ENCODE data around the gene ACIN1. TPM values are rescaled to one million over a fixed set of nuclear protein-coding genes. Genes with fewer than 3 reads are reported as not detected.

The ACIN1 gene
- total and polyA plus RNA-seq, 9 donors, result 72.5 to 157 (median 131) TPM

GRCh38 chr14:23057757-23058653 is 36.9 kb downstream of the ACIN1 start:
- Histone ChIP-seq H3K27me3 (ENCODE audit: control insufficient read depth, insufficient read depth, low read length) (no peaks in the 10 kb centered on the region), H3K4me3 (ENCODE audit: low read length) (peak overlapping the region; percentile 65), H3K4me1 (ENCODE audit: control insufficient read depth, insufficient read depth, low read length) (peaks cover 26% of the 10 kb centered on the region), H3K36me3 (ENCODE audit: control insufficient read depth, insufficient read depth, low read length) (peaks cover 43% of the 10 kb centered on the region), H3K27ac (ENCODE audit: low read length) (peak overlapping the region; percentile 84), H3K9me3 (replicated peaks; ENCODE audit: control insufficient read depth, low read depth, low read length) (no peaks in the 10 kb centered on the region)
- WGBS (ENCODE audit: insufficient coverage), result 1% methylated on average over 44 of the region's 51 CpGs
- peak; percentile 93 for DNase-seq

DNA sequence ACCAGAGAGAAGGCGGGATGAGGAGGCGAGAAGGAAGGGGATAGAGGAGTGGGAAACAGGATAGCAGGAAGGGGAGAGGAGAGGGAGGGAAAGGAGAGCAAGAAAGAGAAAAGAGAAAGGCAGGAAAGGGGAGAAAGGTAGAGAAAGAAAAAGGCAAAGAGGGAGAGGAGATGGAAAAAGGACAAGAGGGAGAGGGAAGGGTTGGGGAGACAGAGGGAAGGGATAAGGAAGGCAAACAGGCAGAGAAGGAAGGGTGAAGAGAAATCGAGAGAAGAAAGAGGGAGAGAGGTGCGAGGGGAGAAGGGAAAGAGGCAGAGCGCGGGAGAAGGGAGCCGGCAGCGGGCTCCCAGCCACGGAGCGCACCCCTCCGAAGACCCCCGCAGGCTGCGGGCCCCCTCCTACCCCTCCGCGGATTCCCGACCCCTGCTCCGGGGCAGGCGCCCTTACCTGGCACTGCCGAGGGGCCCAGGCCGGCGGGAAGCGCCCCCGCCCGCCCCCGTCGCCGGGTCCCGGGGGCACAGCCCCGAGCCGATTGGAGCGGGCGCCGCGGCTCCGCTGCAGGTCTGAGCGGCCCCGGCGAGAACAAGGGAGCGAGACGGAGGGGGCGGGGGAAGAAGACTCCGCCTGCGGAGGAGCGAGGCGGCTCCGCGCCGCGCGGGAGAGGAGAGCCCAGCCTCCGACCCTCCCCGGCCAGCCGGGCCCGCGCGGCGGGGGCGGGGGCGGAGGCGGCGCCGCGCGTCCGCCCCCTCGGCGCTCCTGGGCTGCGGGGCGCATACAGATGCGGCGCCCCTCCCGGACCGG is 37.8 kb downstream of the ACIN1 start, which contains the start of gene CDH24:
Gene CDH24 (minus strand): TSS at position 565 of the 801 bp plus-strand sequence. CDS start 1,787 bp downstream, outside the sequence.
- H3K27ac ChIP-seq (ENCODE audit: low read length), result peak within 1 kb of the TSS; percentile 84

DNA sequence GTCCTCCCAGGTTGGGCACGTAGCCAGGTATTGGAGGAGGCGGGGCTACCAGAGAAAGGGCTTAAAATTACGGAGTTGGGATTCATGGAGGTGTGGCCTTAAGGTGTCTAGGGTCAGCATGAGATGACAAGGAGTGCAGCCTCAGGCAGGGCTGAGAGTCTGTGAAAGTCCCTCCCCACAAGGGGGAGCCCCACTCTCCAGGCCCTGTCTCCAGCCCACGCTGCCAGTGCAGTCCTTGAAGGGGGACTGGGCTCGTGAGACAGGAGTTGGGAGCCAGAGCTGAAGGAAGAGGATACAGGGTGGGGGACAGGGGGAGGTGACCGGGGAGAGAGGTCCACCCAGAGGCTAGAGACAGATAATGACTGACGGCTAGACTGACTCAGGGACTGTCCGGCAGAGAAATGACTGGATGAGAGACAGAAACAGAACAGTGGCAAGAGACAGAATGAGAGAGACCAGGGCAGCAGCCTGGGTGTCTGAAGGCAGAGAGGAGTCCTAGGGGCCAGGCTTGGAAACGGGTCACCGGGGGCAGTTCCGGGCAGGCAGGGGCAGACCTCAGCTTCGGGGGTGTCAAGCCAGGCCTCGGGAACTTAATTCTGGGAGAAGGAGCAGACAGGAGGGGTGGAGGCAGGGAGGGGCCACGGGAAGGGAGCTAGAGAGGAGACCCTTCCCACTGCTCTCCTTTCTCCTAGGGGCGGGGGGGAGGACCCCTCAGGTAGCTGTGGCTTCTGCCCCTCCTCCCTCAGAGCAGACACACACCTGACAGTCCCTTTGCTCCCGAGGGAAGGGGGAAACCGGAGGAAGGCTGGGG is 38.6 kb downstream of the ACIN1 start:
- Histone ChIP-seq H3K9me3 (replicated peaks; ENCODE audit: control insufficient read depth, low read depth, low read length) (no peaks in the 10 kb centered on the region), H3K27me3 (ENCODE audit: control insufficient read depth, insufficient read depth, low read length) (no peaks in the 10 kb centered on the region), H3K36me3 (ENCODE audit: control insufficient read depth, insufficient read depth, low read length) (peaks cover 28% of the 10 kb centered on the region), H3K4me1 (ENCODE audit: control insufficient read depth, insufficient read depth, low read length) (peaks cover 20% of the 10 kb centered on the region), H3K4me3 (ENCODE audit: low read length) (peak overlapping the region; percentile 47), H3K27ac (ENCODE audit: low read length) (no peak overlapping the region)
- 5% methylated on average over 12 of the region's 17 CpGs for WGBS (ENCODE audit: insufficient coverage)
- peak; percentile 59 for DNase-seq

More for the DNA sequence above, 37.8 kb downstream of the ACIN1 start, which contains the start of gene CDH24:
- Histone ChIP-seq H3K4me1 (ENCODE audit: control insufficient read depth, insufficient read depth, low read length) (peaks cover 23% of the 10 kb centered on the region), H3K27me3 (ENCODE audit: control insufficient read depth, insufficient read depth, low read length) (no peaks in the 10 kb centered on the region), H3K36me3 (ENCODE audit: control insufficient read depth, insufficient read depth, low read length) (peaks cover 34% of the 10 kb centered on the region), H3K4me3 (ENCODE audit: low read length) (peak within 1 kb of the TSS; percentile 65), H3K9me3 (replicated peaks; ENCODE audit: control insufficient read depth, low read depth, low read length) (no peaks in the 10 kb centered on the region)
- WGBS (ENCODE audit: insufficient coverage), result 1% methylated on average over 63 of the region's 73 CpGs
- peak; percentile 92 for DNase-seq

DNA sequence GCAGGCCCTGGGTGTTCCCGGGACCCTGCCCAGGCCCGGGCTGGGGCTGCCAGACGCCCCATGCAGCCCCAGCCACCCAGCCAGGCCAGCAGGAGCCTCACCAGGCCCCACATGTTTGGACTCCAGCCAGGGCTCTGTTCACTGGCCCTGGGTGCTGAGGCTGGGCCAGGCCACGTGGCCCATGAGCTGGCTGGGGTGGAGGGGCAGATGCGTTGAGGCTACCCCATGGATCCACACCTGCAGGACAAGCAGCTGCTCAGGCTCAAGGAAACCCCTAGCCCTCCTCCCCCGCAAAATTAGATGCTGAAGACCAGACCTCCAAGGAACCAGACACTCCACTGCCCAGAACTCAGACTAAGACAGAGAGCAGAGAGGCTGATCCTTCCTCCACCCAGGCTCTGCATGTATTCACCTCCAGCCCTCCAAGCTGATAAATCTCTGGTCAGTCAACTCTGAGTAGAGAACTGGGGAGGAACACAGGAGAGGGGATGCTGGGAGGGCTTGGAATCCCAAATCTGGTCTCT is 39.3 kb downstream of the ACIN1 start:
- H3K4me3 ChIP-seq (ENCODE audit: low read length), result no peak overlapping the region
- no peaks in the 10 kb centered on the region for H3K27me3 ChIP-seq (ENCODE audit: control insufficient read depth, insufficient read depth, low read length)
- H3K27ac ChIP-seq (ENCODE audit: low read length), result no peak overlapping the region
- H3K9me3 ChIP-seq (replicated peaks; ENCODE audit: control insufficient read depth, low read depth, low read length), result no peaks in the 10 kb centered on the region
- peaks cover 21% of the 10 kb centered on the region for H3K36me3 ChIP-seq (ENCODE audit: control insufficient read depth, insufficient read depth, low read length)
- DNase-seq, result peak; percentile 33
- H3K4me1 ChIP-seq (ENCODE audit: control insufficient read depth, insufficient read depth, low read length), result peaks cover 20% of the 10 kb centered on the region
- 69% methylated on average over 3 of the region's 6 CpGs for WGBS (ENCODE audit: insufficient coverage)

DNA sequence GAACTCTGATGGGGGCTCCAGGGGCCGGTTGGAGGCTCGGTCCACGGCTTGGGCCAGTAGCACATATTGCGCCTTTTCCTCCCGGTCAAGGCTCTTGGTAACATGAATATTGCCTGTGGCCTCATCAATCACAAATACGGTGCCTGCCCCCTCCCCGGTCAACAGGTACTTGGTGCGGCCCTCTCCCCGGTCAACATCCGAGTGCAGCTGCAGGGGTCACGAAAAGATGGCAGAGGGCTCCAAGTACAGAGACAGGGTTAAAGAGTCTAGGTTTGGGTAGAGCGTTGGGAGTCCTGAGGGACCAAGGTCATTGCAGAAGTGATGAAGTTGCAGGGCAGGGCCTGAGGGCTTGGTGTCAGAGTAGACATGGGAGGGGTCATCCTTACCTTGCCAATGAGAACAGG is 39.8 kb downstream of the ACIN1 start:
- no peaks in the 10 kb centered on the region for H3K27me3 ChIP-seq (ENCODE audit: control insufficient read depth, insufficient read depth, low read length)
- peaks cover 20% of the 10 kb centered on the region for H3K4me1 ChIP-seq (ENCODE audit: control insufficient read depth, insufficient read depth, low read length)
- WGBS (ENCODE audit: insufficient coverage), result 94% methylated on average over 11 of the region's 12 CpGs

DNA sequence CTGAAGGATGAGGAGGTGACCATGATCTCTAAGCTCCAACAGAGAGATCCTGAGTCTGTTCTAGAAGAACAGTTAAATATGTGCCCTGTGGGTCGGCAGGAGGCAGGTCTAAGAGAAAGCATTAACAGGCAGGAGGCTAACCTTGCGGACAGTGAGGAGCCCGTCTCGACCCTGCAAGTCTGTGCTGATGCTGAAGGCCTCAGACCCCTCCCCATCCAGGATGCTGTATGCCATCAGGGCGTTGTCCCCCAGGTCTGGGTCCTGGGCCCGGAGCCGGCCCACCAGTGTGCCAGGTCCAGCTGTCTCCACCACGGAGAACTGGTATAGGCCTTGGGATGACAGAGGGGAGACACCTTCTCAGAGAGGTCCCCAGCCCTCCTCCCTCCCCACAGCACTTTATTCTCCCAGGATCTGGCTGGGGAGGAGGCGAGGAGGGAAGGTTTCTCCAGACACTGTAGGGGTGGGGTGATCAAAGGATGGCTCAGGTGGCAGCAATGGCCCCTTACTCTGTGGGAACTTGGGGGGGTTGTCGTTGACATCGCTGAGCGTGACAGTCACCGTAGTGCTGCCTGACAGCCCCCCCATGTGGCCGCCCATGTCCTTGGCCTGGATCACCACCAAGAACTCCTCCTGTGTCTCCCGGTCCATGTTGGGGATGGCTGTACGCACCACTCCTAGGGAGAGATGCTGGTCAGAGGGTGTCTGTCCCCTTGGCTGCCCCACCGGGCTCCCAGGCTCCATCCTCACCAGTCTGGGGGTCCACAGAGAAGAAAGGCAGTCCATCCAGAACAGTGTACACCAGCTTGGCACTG is 40.7 kb downstream of the ACIN1 start:
- 63% methylated on average over 9 of the region's 17 CpGs for WGBS (ENCODE audit: insufficient coverage)
- H3K27ac ChIP-seq (ENCODE audit: low read length), result no peak overlapping the region
- DNase-seq, result no peak
- H3K9me3 ChIP-seq (replicated peaks; ENCODE audit: control insufficient read depth, low read depth, low read length), result no peaks in the 10 kb centered on the region
- peaks cover 20% of the 10 kb centered on the region for H3K4me1 ChIP-seq (ENCODE audit: control insufficient read depth, insufficient read depth, low read length)
- no peaks in the 10 kb centered on the region for H3K27me3 ChIP-seq (ENCODE audit: control insufficient read depth, insufficient read depth, low read length)
- H3K36me3 ChIP-seq (ENCODE audit: control insufficient read depth, insufficient read depth, low read length), result peaks cover 11% of the 10 kb centered on the region
- no peak overlapping the region for H3K4me3 ChIP-seq (ENCODE audit: low read length)

More for the DNA sequence above, 39.8 kb downstream of the ACIN1 start:
- Histone ChIP-seq H3K4me3 (ENCODE audit: low read length) (no peak overlapping the region), H3K27ac (ENCODE audit: low read length) (no peak overlapping the region), H3K36me3 (ENCODE audit: control insufficient read depth, insufficient read depth, low read length) (peaks cover 16% of the 10 kb centered on the region), H3K9me3 (replicated peaks; ENCODE audit: control insufficient read depth, low read depth, low read length) (no peaks in the 10 kb centered on the region)
- DNase-seq, result no peak

GRCh38 chr14:23053426-23053825 is 41.5 kb downstream of the ACIN1 start:
- H3K27me3 ChIP-seq (ENCODE audit: control insufficient read depth, insufficient read depth, low read length), result no peaks in the 10 kb centered on the region
- H3K4me1 ChIP-seq (ENCODE audit: control insufficient read depth, insufficient read depth, low read length), result peaks cover 20% of the 10 kb centered on the region
- H3K4me3 ChIP-seq (ENCODE audit: low read length), result no peak overlapping the region
- no peak overlapping the region for H3K27ac ChIP-seq (ENCODE audit: low read length)
- 98% methylated on average over 4 of the region's 10 CpGs for WGBS (ENCODE audit: insufficient coverage)
- H3K9me3 ChIP-seq (replicated peaks; ENCODE audit: control insufficient read depth, low read depth, low read length), result no peaks in the 10 kb centered on the region
- H3K36me3 ChIP-seq (ENCODE audit: control insufficient read depth, insufficient read depth, low read length), result peaks cover 8% of the 10 kb centered on the region
- DNase-seq, result no peak

GRCh38 chr14:23052671-23053070 is 42.3 kb downstream of the ACIN1 start:
- Histone ChIP-seq H3K36me3 (ENCODE audit: control insufficient read depth, insufficient read depth, low read length) (peaks cover 7% of the 10 kb centered on the region), H3K4me3 (ENCODE audit: low read length) (no peak overlapping the region), H3K9me3 (replicated peaks; ENCODE audit: control insufficient read depth, low read depth, low read length) (no peaks in the 10 kb centered on the region), H3K27ac (ENCODE audit: low read length) (no peak overlapping the region), H3K27me3 (ENCODE audit: control insufficient read depth, insufficient read depth, low read length) (no peaks in the 10 kb centered on the region), H3K4me1 (ENCODE audit: control insufficient read depth, insufficient read depth, low read length) (peaks cover 18% of the 10 kb centered on the region)
- no peak for DNase-seq
- WGBS (ENCODE audit: insufficient coverage), result no CpG with 5 or more reads among the region's 3 CpGs

DNA sequence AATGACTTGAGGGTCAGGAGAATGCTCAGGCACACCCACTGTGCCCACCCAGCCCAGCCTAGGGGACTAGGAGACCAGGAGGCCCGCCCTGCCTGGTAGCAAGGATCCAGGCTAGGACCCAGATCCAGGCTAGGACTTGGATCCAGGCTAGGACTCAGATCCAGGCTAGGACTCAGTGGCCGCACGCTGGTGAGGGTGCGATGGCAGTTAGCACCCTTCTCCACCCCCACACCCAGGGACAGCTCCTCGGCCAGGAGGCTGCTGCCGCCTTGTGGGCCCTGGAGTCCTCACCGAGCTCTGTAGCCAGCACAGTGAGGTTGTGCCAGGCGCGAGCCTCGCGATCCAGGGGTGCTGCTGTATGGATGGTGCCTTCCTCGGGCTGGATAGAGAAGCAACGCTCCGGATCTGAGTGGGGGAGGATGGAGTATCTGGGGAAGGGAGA is 42.7 kb downstream of the ACIN1 start:
- Histone ChIP-seq H3K27ac (ENCODE audit: low read length) (no peak overlapping the region), H3K4me1 (ENCODE audit: control insufficient read depth, insufficient read depth, low read length) (peaks cover 18% of the 10 kb centered on the region), H3K36me3 (ENCODE audit: control insufficient read depth, insufficient read depth, low read length) (peaks cover 7% of the 10 kb centered on the region), H3K9me3 (replicated peaks; ENCODE audit: control insufficient read depth, low read depth, low read length) (no peaks in the 10 kb centered on the region), H3K4me3 (ENCODE audit: low read length) (no peak overlapping the region), H3K27me3 (ENCODE audit: control insufficient read depth, insufficient read depth, low read length) (no peaks in the 10 kb centered on the region)
- 75% methylated on average over 6 of the region's 14 CpGs for WGBS (ENCODE audit: insufficient coverage)
- DNase-seq, result no peak

All from muscle of leg (tissue), 11 donors.